ENCODE measurements around the gene SERTAD3. TPM values are rescaled to one million over a fixed set of nuclear protein-coding genes. Genes with fewer than 3 reads are reported as not detected.
"Not testable (repeated sequence)": the region's sequence is repeated elsewhere in the genome, so short reads cannot be mapped to it uniquely, and the experiment has no call there.

The SERTAD3 gene
- total RNA-seq, 1 experiment from 2014 or later: 26.3 TPM

- no peak overlapping the region for H3K4me3 ChIP-seq (ENCODE audit: low read depth, low read length, poor library complexity, severe bottlenecking)
- BruUV-seq (replicated peaks): no TSS peak
- intact Hi-C loops (cut with micrococcal nuclease; ENCODE audit: unreplicated experiment): no loop called here
- ChIA-PET CTCF (no interaction called here), POLR2A (ENCODE audit: low non-redundant PET) (no interaction called here)
- no peak overlapping the region for H3K27ac ChIP-seq (ENCODE audit: low read depth, low read length, poor library complexity, severe bottlenecking)
- no peaks in the 10 kb centered on the region for H3K27me3 ChIP-seq (replicated peaks; ENCODE audit: insufficient read depth, low read depth, low read length, poor library complexity)
- H3K36me3 ChIP-seq (ENCODE audit: insufficient read depth, low read length, poor library complexity, severe bottlenecking): no peaks in the 10 kb centered on the region
- no peak for TF ChIP-seq EZH2 (IDR thresholded peaks at IDR 0.05; ENCODE audit: borderline replicate concordance, low read depth, low read length, poor library complexity, severe bottlenecking)
- TF ChIP-seq CTCF (conservative IDR thresholded peaks at IDR 0.05; ENCODE audit: low read depth, low read length): no peak
- no peaks in the 10 kb centered on the region for H3K4me1 ChIP-seq (ENCODE audit: insufficient read depth, low read length, poor library complexity, severe bottlenecking)
- H3K9me3 ChIP-seq (ENCODE audit: low read depth, low read length, poor library complexity, severe bottlenecking): no peaks in the 10 kb centered on the region
- DNase-seq (ENCODE audit: low spot score): no peak
Observed at GRCh38 chr19:40489882-40490230, 45.7 kb upstream of the SERTAD3 start.

GRCh38 chr19:40486017-40486416, 41.9 kb upstream of the SERTAD3 start:
- Histone ChIP-seq H3K27me3 (replicated peaks; ENCODE audit: insufficient read depth, low read depth, low read length, poor library complexity) (peaks cover 6% of the 10 kb centered on the region), H3K9me3 (ENCODE audit: low read depth, low read length, poor library complexity, severe bottlenecking) (no peaks in the 10 kb centered on the region), H3K4me1 (ENCODE audit: insufficient read depth, low read length, poor library complexity, severe bottlenecking) (no peaks in the 10 kb centered on the region), H3K4me3 (ENCODE audit: low read depth, low read length, poor library complexity, severe bottlenecking) (no peak overlapping the region), H3K27ac (ENCODE audit: low read depth, low read length, poor library complexity, severe bottlenecking) (no peak overlapping the region), H3K36me3 (ENCODE audit: insufficient read depth, low read length, poor library complexity, severe bottlenecking) (no peaks in the 10 kb centered on the region)
- TF ChIP-seq EZH2 (IDR thresholded peaks at IDR 0.05; ENCODE audit: borderline replicate concordance, low read depth, low read length, poor library complexity, severe bottlenecking) (no peak), CTCF (conservative IDR thresholded peaks at IDR 0.05; ENCODE audit: low read depth, low read length) (no peak)
- DNase-seq (ENCODE audit: low spot score): no peak
- no TSS peak for BruUV-seq (replicated peaks)
- ChIA-PET POLR2A (ENCODE audit: low non-redundant PET) (no interaction called here), CTCF (no interaction called here)
- intact Hi-C loops (cut with micrococcal nuclease; ENCODE audit: unreplicated experiment): no loop called here

GRCh38 chr19:40475878-40476644, 31.9 kb upstream of the SERTAD3 start:
- BruUV-seq (replicated peaks); H3K36me3 ChIP-seq (ENCODE audit: insufficient read depth, low read length, poor library complexity, severe bottlenecking); DNase-seq (ENCODE audit: low spot score); H3K27me3 ChIP-seq (replicated peaks; ENCODE audit: insufficient read depth, low read depth, low read length, poor library complexity); H3K27ac ChIP-seq (ENCODE audit: low read depth, low read length, poor library complexity, severe bottlenecking); H3K9me3 ChIP-seq (ENCODE audit: low read depth, low read length, poor library complexity, severe bottlenecking); H3K4me1 ChIP-seq (ENCODE audit: insufficient read depth, low read length, poor library complexity, severe bottlenecking); intact Hi-C loops (cut with micrococcal nuclease; ENCODE audit: unreplicated experiment); POLR2A ChIA-PET (ENCODE audit: low non-redundant PET); H3K4me3 ChIP-seq (ENCODE audit: low read depth, low read length, poor library complexity, severe bottlenecking): not testable (repeated sequence)
- CTCF ChIA-PET: interaction anchor here (0.7 kb wide), 1 partner anchor 47 kb away, joined by 5 read pairs; no protein-coding TSS in a partner anchor

- POLR2A ChIA-PET (ENCODE audit: low non-redundant PET): no interaction called here
- no peaks in the 10 kb centered on the region for H3K36me3 ChIP-seq (ENCODE audit: insufficient read depth, low read length, poor library complexity, severe bottlenecking)
Observed at GRCh38 chr19:40474737-40475136, 30.6 kb upstream of the SERTAD3 start.

More at GRCh38 chr19:40474737-40475136, 30.6 kb upstream of the SERTAD3 start:
- CTCF ChIA-PET: interaction anchor here (0.6 kb wide), 1 partner anchor 74 kb away, joined by 3 read pairs; no protein-coding TSS in a partner anchor
- H3K27me3 ChIP-seq (replicated peaks; ENCODE audit: insufficient read depth, low read depth, low read length, poor library complexity): no peaks in the 10 kb centered on the region
- intact Hi-C loops (cut with micrococcal nuclease; ENCODE audit: unreplicated experiment): no loop called here
- no peak for DNase-seq (ENCODE audit: low spot score)
- no peaks in the 10 kb centered on the region for H3K9me3 ChIP-seq (ENCODE audit: low read depth, low read length, poor library complexity, severe bottlenecking)
- no peaks in the 10 kb centered on the region for H3K4me1 ChIP-seq (ENCODE audit: insufficient read depth, low read length, poor library complexity, severe bottlenecking)
- no peak overlapping the region for H3K4me3 ChIP-seq (ENCODE audit: low read depth, low read length, poor library complexity, severe bottlenecking)
- no peak overlapping the region for H3K27ac ChIP-seq (ENCODE audit: low read depth, low read length, poor library complexity, severe bottlenecking)
- no TSS peak for BruUV-seq (replicated peaks)
- no peak for TF ChIP-seq EZH2 (IDR thresholded peaks at IDR 0.05; ENCODE audit: borderline replicate concordance, low read depth, low read length, poor library complexity, severe bottlenecking)
- TF ChIP-seq CTCF (conservative IDR thresholded peaks at IDR 0.05; ENCODE audit: low read depth, low read length): no peak

Data from A673 (cell line).